ENCODE measurements around the gene MEFV. TPM values are rescaled to one million over a fixed set of nuclear protein-coding genes. Genes with fewer than 3 reads are reported as not detected.

MEFV gene
- total RNA-seq, 1 donor from 2014 or later, result 1.1 TPM

- no peak for DNase-seq (ENCODE audit: low spot score in 2 of 2)
- no peak for TF ChIP-seq CTCF (IDR thresholded peaks at IDR 0.05)
- no peaks in the 10 kb centered on the region for H3K27me3 ChIP-seq
- H3K27ac ChIP-seq, result no peak overlapping the region
- intact Hi-C loops (cut with DNase I), result no loop called here
- no peaks in the 10 kb centered on the region for H3K4me1 ChIP-seq
- H3K9me3 ChIP-seq, result peaks cover 0 to 13% of the 10 kb centered on the region in 2 donors
- H3K4me3 ChIP-seq, result no peak overlapping the region
- H3K36me3 ChIP-seq, result no peaks in the 10 kb centered on the region
Measured at GRCh38 chr16:3215601-3216262, 40.7 kb downstream of the MEFV start.

- H3K27ac ChIP-seq, result no peak overlapping the region
- H3K4me3 ChIP-seq, result no peak overlapping the region
- no peak for TF ChIP-seq CTCF (IDR thresholded peaks at IDR 0.05)
- no peak for DNase-seq (ENCODE audit: low spot score in 2 of 2)
- intact Hi-C loops (cut with DNase I), result no loop called here
- no peaks in the 10 kb centered on the region for H3K27me3 ChIP-seq
- H3K9me3 ChIP-seq, result peaks cover 0 to 8% of the 10 kb centered on the region in 2 donors
- H3K36me3 ChIP-seq, result no peaks in the 10 kb centered on the region
- no peaks in the 10 kb centered on the region for H3K4me1 ChIP-seq
Measured at GRCh38 chr16:3214904-3215600, 41.4 kb downstream of the MEFV start.

- Histone ChIP-seq H3K27ac (no peak overlapping the region), H3K4me1 (no peaks in the 10 kb centered on the region), H3K4me3 (no peak overlapping the region), H3K27me3 (no peaks in the 10 kb centered on the region), H3K9me3 (no peaks in the 10 kb centered on the region), H3K36me3 (no peaks in the 10 kb centered on the region)
- DNase-seq (ENCODE audit: low spot score in 2 of 2), result no peak
- no peak for TF ChIP-seq CTCF (IDR thresholded peaks at IDR 0.05)
- intact Hi-C loops (cut with DNase I), result no loop called here
Measured at GRCh38 chr16:3212567-3212966, 43.9 kb downstream of the MEFV start.

GRCh38 chr16:3212006-3212405, 44.4 kb downstream of the MEFV start:
- no peak for DNase-seq (ENCODE audit: low spot score in 2 of 2)
- H3K36me3 ChIP-seq, result no peaks in the 10 kb centered on the region
- intact Hi-C loops (cut with DNase I), result no loop called here

More at GRCh38 chr16:3212006-3212405, 44.4 kb downstream of the MEFV start:
- no peak for TF ChIP-seq CTCF (IDR thresholded peaks at IDR 0.05)
- H3K4me3 ChIP-seq, result no peak overlapping the region
- H3K27ac ChIP-seq, result no peak overlapping the region
- no peaks in the 10 kb centered on the region for H3K27me3 ChIP-seq
- H3K9me3 ChIP-seq, result no peaks in the 10 kb centered on the region
- H3K4me1 ChIP-seq, result no peaks in the 10 kb centered on the region

Data from ascending aorta (tissue), 2 donors.